ENCODE results near the gene ZNRF1. TPM values are rescaled to one million over a fixed set of nuclear protein-coding genes. Genes with fewer than 3 reads are reported as not detected.
"Not testable (repeated sequence)": the region's sequence is repeated elsewhere in the genome, so short reads cannot be mapped to it uniquely, and the experiment has no call there.

Gene ZNRF1
- total RNA-seq, 1 experiment from 2014 or later, result 20.7 TPM

DNA sequence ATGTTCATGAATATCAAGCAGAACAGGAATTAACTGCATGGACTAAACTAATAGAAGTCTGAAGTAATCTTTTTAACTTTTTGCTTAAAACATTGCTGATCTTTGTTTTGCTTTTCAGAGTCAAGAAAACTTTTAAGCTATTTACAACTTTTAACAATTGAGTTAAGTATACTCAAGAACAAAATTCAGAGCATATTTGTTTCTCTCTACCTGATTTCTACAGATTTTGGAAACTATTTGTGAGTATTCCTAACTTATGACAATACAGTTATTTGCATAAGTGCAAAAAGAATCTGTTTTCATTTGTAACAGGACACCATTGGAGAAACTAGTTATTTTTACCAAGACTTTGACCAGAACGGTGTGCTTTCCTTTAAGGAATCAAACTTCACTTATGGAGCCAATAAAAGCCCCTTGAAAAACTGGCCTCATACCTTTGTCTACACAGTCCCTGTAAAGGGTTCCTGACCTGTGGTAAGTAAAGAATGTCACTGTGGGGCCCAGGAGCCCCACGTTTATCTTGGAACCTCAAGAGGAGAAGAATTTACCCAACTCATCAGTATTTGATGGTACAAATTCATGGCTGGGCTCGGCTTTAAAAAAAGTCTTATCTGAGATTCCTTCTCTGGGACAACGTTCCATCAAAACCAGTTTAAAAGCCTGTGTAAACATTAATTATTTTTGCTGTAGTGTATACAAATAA, 129.0 kb downstream of the ZNRF1 start:
- no peak overlapping the region for H3K27ac ChIP-seq
- H3K27me3 ChIP-seq (replicated peaks), result no peaks in the 10 kb centered on the region
- H3K4me3 ChIP-seq, result no peak overlapping the region
- H3K9me3 ChIP-seq (replicated peaks), result 0 out of 2 replicates have a peak, but pooled peaks cover 4% of the 10 kb centered on the region
- no peak for DNase-seq (ENCODE audit: low read depth in 1 of 2, low spot score in 2 of 2)
- no peaks in the 10 kb centered on the region for H3K36me3 ChIP-seq
- no peaks in the 10 kb centered on the region for H3K4me1 ChIP-seq (replicated peaks)

DNA sequence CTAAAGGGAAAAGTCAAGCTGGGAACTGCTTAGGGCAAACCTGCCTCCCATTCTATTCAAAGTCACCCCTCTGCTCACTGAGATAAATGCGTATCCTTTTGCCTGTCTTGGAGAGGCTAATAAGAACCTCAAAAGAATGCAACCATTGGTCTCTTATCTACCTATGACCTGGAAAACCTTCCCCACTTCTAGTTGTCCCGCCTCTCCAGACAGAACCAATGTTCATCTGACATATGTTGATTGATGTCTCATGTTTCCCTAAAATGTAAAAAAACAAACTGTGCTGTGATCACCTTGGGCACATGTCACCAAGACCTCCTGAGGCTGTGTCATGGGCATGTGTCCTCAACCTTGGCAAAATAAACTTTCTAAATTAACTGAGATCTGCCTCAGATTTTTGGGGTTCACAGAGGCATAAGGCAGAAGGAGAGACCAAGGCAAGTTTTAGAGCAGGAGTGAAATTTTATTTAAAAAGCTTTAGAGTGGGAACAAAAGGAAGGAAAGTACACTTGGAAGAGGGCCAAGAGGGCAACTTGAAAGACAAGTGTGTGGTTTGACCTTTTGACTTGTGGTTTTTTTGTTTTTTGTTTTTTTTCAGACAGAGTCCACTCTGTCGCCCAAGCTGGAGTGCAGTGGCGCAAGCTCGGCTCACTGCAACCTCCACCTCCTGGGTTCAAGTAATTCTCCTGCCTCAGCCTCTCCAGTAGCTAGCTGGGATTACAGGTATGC, 130.8 kb downstream of the ZNRF1 start:
- not testable (repeated sequence) for H3K27me3 ChIP-seq (replicated peaks)
- peak in 1 of 2 experiments; percentile 45 for DNase-seq (ENCODE audit: low read depth in 1 of 2, low spot score in 2 of 2)

DNA sequence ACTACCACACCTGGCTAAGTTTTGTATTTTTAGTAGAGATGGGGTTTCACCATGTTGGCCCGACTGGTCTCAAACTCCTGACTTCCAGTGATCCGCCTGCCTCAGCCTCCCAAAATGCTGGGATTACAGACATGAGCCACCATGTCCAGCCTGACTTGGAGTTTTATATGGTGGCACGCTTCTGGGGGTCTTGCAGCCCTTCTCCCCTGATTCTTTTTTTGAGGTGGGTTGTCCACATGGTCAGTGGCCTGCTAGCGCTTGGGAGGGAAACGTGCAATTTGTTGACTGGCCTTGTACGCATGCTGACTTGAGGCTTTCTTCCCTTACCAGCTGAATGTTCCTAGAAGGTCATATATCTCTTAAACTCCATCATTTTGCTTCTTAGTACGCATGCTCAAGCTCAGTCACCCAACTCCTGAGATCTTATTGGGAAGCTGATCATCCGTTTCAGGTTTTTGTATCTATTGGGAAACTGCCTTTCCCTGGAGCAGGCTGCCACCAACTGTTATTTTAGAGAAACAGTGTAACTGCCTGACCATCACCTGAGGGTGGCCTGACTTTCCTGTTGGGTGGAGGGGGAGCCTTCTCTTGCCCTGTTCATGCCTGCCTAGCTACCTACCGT, 131.4 kb downstream of the ZNRF1 start:
- Histone ChIP-seq H3K36me3 (no peaks in the 10 kb centered on the region), H3K27ac (no peak overlapping the region), H3K4me3 (no peak overlapping the region), H3K4me1 (replicated peaks) (no peaks in the 10 kb centered on the region), H3K27me3 (replicated peaks) (no peaks in the 10 kb centered on the region), H3K9me3 (replicated peaks) (0 out of 2 replicates have a peak, but pooled peaks cover 4% of the 10 kb centered on the region)
- no peak for DNase-seq (ENCODE audit: low read depth in 1 of 2, low spot score in 2 of 2)

More for the DNA sequence above, 130.8 kb downstream of the ZNRF1 start:
- not testable (repeated sequence) for H3K27ac ChIP-seq; H3K9me3 ChIP-seq (replicated peaks); H3K36me3 ChIP-seq; H3K4me1 ChIP-seq (replicated peaks); H3K4me3 ChIP-seq

DNA sequence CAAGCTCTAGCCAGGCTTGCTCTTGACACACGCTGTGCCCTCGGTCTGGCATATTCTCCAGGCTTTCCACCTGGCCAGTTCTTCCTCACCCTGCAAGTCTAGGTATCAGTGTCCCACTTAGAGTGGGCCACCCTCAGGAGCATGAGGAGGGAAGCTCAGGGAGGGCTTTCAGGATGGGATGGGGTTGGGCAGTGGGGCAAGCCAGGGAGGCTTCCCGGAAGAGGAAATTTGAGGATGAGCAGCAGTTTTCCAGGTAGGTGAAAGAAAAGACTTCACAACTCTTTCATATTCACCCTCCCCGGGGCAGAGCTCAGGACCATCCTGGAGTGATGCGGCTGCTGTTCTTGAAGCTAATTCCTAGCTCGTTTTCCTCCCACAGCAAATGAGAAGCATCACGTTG, 132.3 kb downstream of the ZNRF1 start:
- H3K4me3 ChIP-seq, result no peak overlapping the region
- H3K27me3 ChIP-seq (replicated peaks), result no peaks in the 10 kb centered on the region
- H3K27ac ChIP-seq, result no peak overlapping the region
- H3K9me3 ChIP-seq (replicated peaks), result 0 out of 2 replicates have a peak, but pooled peaks cover 4% of the 10 kb centered on the region
- no peak for DNase-seq (ENCODE audit: low read depth in 1 of 2, low spot score in 2 of 2)
- H3K4me1 ChIP-seq (replicated peaks), result no peaks in the 10 kb centered on the region
- no peaks in the 10 kb centered on the region for H3K36me3 ChIP-seq

DNA sequence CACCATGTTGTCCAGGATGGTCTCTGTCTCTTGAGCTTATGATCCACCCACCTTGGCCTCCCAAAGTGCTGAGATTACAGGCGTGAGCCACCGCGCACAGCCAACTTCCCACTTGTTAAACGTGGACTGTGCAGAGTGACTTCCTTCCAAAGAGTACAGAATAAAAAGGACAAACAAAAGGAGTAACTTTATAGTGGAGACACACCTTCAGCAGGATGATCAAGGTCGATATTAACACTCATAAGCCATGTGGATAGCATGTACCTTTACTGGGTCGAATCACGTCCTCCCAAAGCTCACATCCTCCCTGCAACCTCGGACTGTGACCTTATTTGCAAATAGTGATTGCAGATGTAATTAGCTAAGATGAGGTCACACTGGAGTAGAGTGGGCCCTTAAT, 139.4 kb downstream of the ZNRF1 start:
- Histone ChIP-seq H3K27ac (no peak overlapping the region), H3K27me3 (replicated peaks) (no peaks in the 10 kb centered on the region), H3K36me3 (no peaks in the 10 kb centered on the region), H3K9me3 (replicated peaks) (no peaks in the 10 kb centered on the region), H3K4me1 (replicated peaks) (peaks cover 12% of the 10 kb centered on the region; the same call in 1 of the 2 replicates), H3K4me3 (no peak overlapping the region)
- no peak for DNase-seq (ENCODE audit: low read depth in 1 of 2, low spot score in 2 of 2)

DNA sequence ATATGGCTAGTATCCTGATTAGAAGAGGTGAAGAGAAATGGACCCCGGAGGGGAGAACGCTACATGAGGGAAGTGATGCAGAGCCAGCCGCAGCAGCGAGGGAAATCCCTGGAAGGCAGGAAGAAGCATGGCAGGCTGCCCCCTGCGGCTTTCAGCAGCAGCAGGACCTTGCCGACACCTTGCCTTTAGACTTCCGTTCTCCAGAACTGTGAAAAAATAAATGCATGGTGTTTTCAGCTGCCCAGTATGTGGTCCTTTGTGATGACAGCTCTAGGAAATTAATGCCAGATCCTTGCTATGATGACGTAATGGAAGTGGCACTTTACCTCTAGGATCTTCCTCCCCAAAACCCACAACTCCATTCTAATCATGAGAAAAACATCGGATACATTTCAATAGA, 139.8 kb downstream of the ZNRF1 start:
- Histone ChIP-seq H3K4me1 (replicated peaks) (peaks cover 14% of the 10 kb centered on the region), H3K36me3 (no peaks in the 10 kb centered on the region), H3K9me3 (replicated peaks) (no peaks in the 10 kb centered on the region), H3K4me3 (no peak overlapping the region), H3K27me3 (replicated peaks) (no peaks in the 10 kb centered on the region), H3K27ac (no peak overlapping the region)
- DNase-seq (ENCODE audit: low read depth in 1 of 2, low spot score in 2 of 2), result peak; percentile 50 to 54

DNA sequence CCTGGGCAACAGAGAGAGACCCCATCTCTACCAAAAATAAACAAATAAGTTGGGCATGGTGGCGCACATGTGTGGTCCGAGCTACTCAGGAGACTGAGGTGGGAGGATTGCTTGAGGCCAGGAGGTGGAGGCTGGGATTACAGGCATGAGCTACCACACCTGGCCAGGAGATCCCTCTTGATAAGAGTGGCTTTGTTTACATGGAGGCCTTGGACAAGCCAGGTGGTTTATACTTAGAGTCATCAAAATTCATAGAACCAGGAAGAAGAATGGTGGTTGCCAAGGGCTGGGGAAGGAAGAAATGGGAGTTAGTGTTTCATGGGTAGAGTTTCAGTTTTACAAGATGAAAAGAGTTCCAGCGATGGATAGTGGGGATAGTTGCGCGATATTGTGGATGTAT, 140.7 kb downstream of the ZNRF1 start:
- no peaks in the 10 kb centered on the region for H3K36me3 ChIP-seq
- no peak overlapping the region for H3K4me3 ChIP-seq
- H3K27me3 ChIP-seq (replicated peaks), result no peaks in the 10 kb centered on the region
- no peak overlapping the region for H3K27ac ChIP-seq
- peaks cover 19% of the 10 kb centered on the region for H3K4me1 ChIP-seq (replicated peaks)
- DNase-seq (ENCODE audit: low read depth in 1 of 2, low spot score in 2 of 2), result no peak
- H3K9me3 ChIP-seq (replicated peaks), result no peaks in the 10 kb centered on the region

- peaks cover 12% of the 10 kb centered on the region for H3K4me1 ChIP-seq (replicated peaks)
- peaks cover 3% of the 10 kb centered on the region for H3K36me3 ChIP-seq
- no peaks in the 10 kb centered on the region for H3K27me3 ChIP-seq (replicated peaks)
- DNase-seq (ENCODE audit: low read depth in 1 of 2, low spot score in 2 of 2), result peak in 1 of 2 experiments; percentile 50
- no peak overlapping the region for H3K4me3 ChIP-seq
- no peaks in the 10 kb centered on the region for H3K9me3 ChIP-seq (replicated peaks)
- H3K27ac ChIP-seq, result no peak overlapping the region
Measured at GRCh38 chr16:75143941-75144340, 145.1 kb downstream of the ZNRF1 start.

DNA sequence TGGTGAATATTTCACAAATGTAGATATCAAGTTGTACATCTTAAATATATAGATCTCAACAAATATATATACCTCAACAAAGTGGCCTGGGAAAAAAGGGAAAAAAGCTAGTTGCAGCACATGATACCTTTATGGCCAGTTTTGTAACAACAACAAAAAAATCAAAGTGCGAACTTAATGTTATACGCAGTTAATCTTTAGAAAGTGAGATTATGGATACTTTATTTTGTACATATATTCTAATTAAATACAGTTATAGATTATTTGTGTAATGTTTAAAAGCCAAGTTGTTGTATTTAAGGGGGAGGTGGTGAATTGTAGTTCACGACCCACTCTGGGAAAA, 149.1 kb downstream of the ZNRF1 start:
- Histone ChIP-seq H3K4me1 (replicated peaks) (peaks cover 11% of the 10 kb centered on the region), H3K27me3 (replicated peaks) (no peaks in the 10 kb centered on the region), H3K9me3 (replicated peaks) (peaks cover 7% of the 10 kb centered on the region), H3K4me3 (peak overlapping the region; percentile 93), H3K27ac (no peak overlapping the region), H3K36me3 (peaks cover 7% of the 10 kb centered on the region)
- no peak for DNase-seq (ENCODE audit: low read depth in 1 of 2, low spot score in 2 of 2)

DNA sequence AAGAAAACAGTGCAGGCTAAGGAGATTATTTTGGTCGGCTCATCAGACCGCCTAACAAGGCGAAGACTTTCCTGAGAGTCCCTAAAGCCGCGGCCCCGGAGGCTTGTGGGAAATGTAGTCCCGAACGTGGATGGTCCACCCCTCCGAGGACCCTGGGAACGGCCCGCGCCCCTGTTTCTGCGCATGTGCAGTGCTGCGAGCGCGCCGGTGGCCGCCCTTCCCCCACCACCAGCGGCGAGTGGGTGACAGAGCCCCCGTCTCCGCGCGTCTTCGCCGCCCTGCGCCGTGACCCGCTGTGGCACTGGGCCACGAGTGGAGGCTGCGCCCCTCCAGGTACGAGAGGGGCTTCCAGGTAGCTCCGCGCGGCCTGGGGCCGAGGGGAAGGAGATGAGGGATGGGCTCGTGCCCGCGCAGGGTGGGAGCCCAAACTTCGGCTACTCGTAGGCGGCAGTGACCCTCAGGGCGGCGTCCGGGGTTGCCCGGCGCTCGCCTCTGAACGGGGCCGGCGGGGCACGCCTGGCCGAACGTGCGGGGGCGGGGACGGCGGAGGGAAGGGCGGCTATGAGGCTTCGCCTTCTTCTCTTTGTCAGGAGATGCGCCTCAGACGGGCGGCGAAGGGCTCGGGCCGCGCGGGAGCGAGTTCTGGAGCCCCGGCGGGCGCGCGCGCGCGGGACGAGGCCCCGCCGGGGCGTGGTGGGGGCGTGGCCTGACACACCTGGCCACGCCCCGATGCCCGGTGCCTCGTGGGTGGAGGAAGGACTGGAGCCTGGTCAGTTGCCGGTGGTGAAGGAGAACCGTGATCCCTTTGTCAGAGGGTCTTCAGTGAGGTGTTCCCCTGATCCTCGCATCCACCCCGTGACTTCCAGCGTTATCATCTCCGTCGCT, 149.7 kb downstream of the ZNRF1 start, which contains the start of gene ZFP1:
ZFP1 (plus strand) TSS at position 214 of the 885 bp plus-strand sequence. CDS start 4,428 bp downstream, outside the sequence.
- peaks cover 7% of the 10 kb centered on the region for H3K9me3 ChIP-seq (replicated peaks)
- H3K4me3 ChIP-seq, result peak within 1 kb of the TSS; percentile 93
- H3K36me3 ChIP-seq, result peaks cover 13% of the 10 kb centered on the region
- no peaks in the 10 kb centered on the region for H3K27me3 ChIP-seq (replicated peaks)
- peaks cover 10% of the 10 kb centered on the region for H3K4me1 ChIP-seq (replicated peaks)
- peak; percentile 95 to 96 for DNase-seq (ENCODE audit: low read depth in 1 of 2, low spot score in 2 of 2)
- H3K27ac ChIP-seq, result peak within 1 kb of the TSS; percentile 68

- Histone ChIP-seq H3K4me1 (replicated peaks) (peaks cover 4% of the 10 kb centered on the region), H3K36me3 (peaks cover 26% of the 10 kb centered on the region), H3K27ac (no peak overlapping the region), H3K9me3 (replicated peaks) (peaks cover 7% of the 10 kb centered on the region), H3K4me3 (no peak overlapping the region), H3K27me3 (replicated peaks) (no peaks in the 10 kb centered on the region)
- DNase-seq (ENCODE audit: low read depth in 1 of 2, low spot score in 2 of 2), result no peak
Measured at GRCh38 chr16:75151798-75152197, 153.0 kb downstream of the ZNRF1 start.

DNA sequence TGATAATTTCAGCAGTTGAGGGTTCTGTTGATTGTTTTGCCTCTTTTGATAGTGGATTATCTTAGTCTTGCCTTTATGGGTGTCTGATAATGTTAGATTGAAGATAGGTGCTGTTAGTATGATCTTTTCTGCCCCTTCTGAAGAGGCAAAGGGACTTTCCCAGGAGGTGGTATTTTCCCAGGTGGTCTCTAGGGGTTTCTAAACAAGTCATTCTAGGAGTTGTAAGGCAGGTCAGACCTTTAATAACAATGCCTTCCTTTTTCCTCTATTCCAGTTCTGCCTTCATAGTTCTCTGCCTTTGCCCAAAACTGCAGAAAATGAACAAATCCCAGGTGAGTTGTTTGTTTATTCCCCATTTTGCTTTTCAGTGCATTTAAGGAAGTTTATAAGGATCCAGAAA, 153.8 kb downstream of the ZNRF1 start:
- H3K4me1 ChIP-seq (replicated peaks), result peaks cover 4% of the 10 kb centered on the region
- peaks cover 27% of the 10 kb centered on the region for H3K36me3 ChIP-seq
- no peak overlapping the region for H3K27ac ChIP-seq
- no peak for DNase-seq (ENCODE audit: low read depth in 1 of 2, low spot score in 2 of 2)
- no peaks in the 10 kb centered on the region for H3K27me3 ChIP-seq (replicated peaks)
- no peak overlapping the region for H3K4me3 ChIP-seq
- peaks cover 7% of the 10 kb centered on the region for H3K9me3 ChIP-seq (replicated peaks)

GRCh38 chr16:75160386-75160785, 161.6 kb downstream of the ZNRF1 start:
- no peaks in the 10 kb centered on the region for H3K4me1 ChIP-seq (replicated peaks)
- no peak for DNase-seq (ENCODE audit: low read depth in 1 of 2, low spot score in 2 of 2)
- H3K36me3 ChIP-seq, result peaks cover 17% of the 10 kb centered on the region
- no peaks in the 10 kb centered on the region for H3K9me3 ChIP-seq (replicated peaks)
- no peak overlapping the region for H3K27ac ChIP-seq
- no peak overlapping the region for H3K4me3 ChIP-seq
- H3K27me3 ChIP-seq (replicated peaks), result no peaks in the 10 kb centered on the region
